Mesenchymal stem cell (in vitro differentiated cells and primary cell): Measurements from ENCODE around the gene RYR2.

Experiments
- DNase-seq: peaks from one replicate; pipeline ENCODE4 v3.0.0-alpha.2; 2013
- H2AFZ ChIP-seq: one replicate; pipeline ENCODE4 v1.6.1; 2013; ENCODE audit warnings: low read depth, mild to moderate bottlenecking, control low read depth, inconsistent platforms, low read length, moderate library complexity
- H2AK5ac ChIP-seq: 2 replicates; pipeline ENCODE4 v1.6.1; 2013; ENCODE audit warnings: low read length, moderate library complexity, mild to moderate bottlenecking, inconsistent platforms; ENCODE audit not compliant: severe bottlenecking
- H2BK120ac ChIP-seq: one replicate; pipeline ENCODE4 v1.6.1; 2013; ENCODE audit warnings: low read depth, mild to moderate bottlenecking, inconsistent platforms, low read length, moderate library complexity
- H2BK12ac ChIP-seq, 2 experiments: one replicate each; pipeline ENCODE4 v1.6.1; 2013; ENCODE audit warnings: inconsistent platforms in 2 of 2, low read length in 2 of 2, mild to moderate bottlenecking in 2 of 2, moderate library complexity in 2 of 2, control low read depth in 1 of 2
- H2BK15ac ChIP-seq: one replicate; pipeline ENCODE4 v1.6.1; 2013; ENCODE audit warnings: mild to moderate bottlenecking, low read depth, inconsistent platforms; ENCODE audit not compliant: poor library complexity, severe bottlenecking
- H2BK5ac ChIP-seq: 2 replicates; pipeline ENCODE4 v1.6.1; 2013; ENCODE audit warnings: low read depth, mild to moderate bottlenecking, low read length, control low read depth, inconsistent platforms; ENCODE audit not compliant: poor library complexity, severe bottlenecking
- H3K14ac ChIP-seq, 2 experiments: one replicate each; pipeline ENCODE4 v1.6.1; 2013; ENCODE audit warnings: inconsistent platforms in 2 of 2, low read length in 2 of 2, control low read depth in 1 of 2, mild to moderate bottlenecking in 1 of 2, moderate library complexity in 1 of 2
- H3K18ac ChIP-seq, 2 experiments: one replicate each; pipeline ENCODE4 v1.6.1; 2013; ENCODE audit warnings: inconsistent platforms in 2 of 2, low read length in 2 of 2, control low read depth in 1 of 2, low read depth in 1 of 2, mild to moderate bottlenecking in 1 of 2
- H3K23ac ChIP-seq, 2 experiments: one replicate each; pipeline ENCODE4 v1.6.1; 2013; ENCODE audit warnings: inconsistent platforms in 2 of 2, low read length in 2 of 2, mild to moderate bottlenecking in 2 of 2, moderate library complexity in 2 of 2, control low read depth in 1 of 2
- H3K27ac ChIP-seq: 2 replicates; pipeline ENCODE4 v1.5.1; 2013; ENCODE audit warnings: mild to moderate bottlenecking, moderate library complexity, low read length, control low read depth, inconsistent platforms; ENCODE audit not compliant: poor library complexity, severe bottlenecking
- H3K27me3 ChIP-seq, 2 experiments: 2 replicates each; pipeline versions ENCODE4 v1.6.1 to v1.7.0; 2013; ENCODE audit warnings: low read length in 2 of 2, mild to moderate bottlenecking in 2 of 2, moderate library complexity in 2 of 2, control low read depth in 1 of 2, inconsistent platforms in 1 of 2; ENCODE audit not compliant: control insufficient read depth in 1 of 2, insufficient read depth in 1 of 2
- H3K36me3 ChIP-seq, 2 experiments: 2 replicates each; pipeline versions ENCODE4 v1.6.1 to v1.7.0; 2013; ENCODE audit warnings: low read length in 2 of 2, control low read depth in 1 of 2, inconsistent platforms in 1 of 2, low read depth in 1 of 2, mild to moderate bottlenecking in 1 of 2; ENCODE audit not compliant: insufficient read depth in 2 of 2, control insufficient read depth in 1 of 2
- H3K4ac ChIP-seq, 2 experiments: one replicate each; pipeline ENCODE4 v1.6.1; 2013; ENCODE audit warnings: inconsistent platforms in 2 of 2, low read length in 2 of 2, mild to moderate bottlenecking in 2 of 2, moderate library complexity in 2 of 2, control low read depth in 1 of 2, low read depth in 1 of 2
- H3K4me1 ChIP-seq: 2 replicates; pipeline ENCODE4 v1.6.1; 2013; ENCODE audit warnings: low read depth, low read length, control low read depth; ENCODE audit not compliant: control insufficient read depth, insufficient read depth
- H3K4me2 ChIP-seq: 2 replicates; pipeline ENCODE4 v1.6.1; 2013; ENCODE audit warnings: low read length, mild to moderate bottlenecking, inconsistent platforms; ENCODE audit not compliant: poor library complexity, severe bottlenecking
- H3K4me3 ChIP-seq, 2 experiments: 2 replicates each; pipeline versions ENCODE4 v1.5.1 to v1.7.0; 2013; ENCODE audit warnings: low read length in 2 of 2, mild to moderate bottlenecking in 2 of 2, control low read depth in 1 of 2, low read depth in 1 of 2; ENCODE audit not compliant: insufficient read depth in 1 of 2
- H3K79me1 ChIP-seq: replicated peaks from 2 replicates; pipeline ENCODE4 v1.6.1; 2013; ENCODE audit warnings: mild to moderate bottlenecking, control low read depth, low read length, inconsistent platforms; ENCODE audit not compliant: poor library complexity, severe bottlenecking
- H3K9ac ChIP-seq: 2 replicates; pipeline ENCODE4 v1.7.0; 2013; ENCODE audit warnings: mild to moderate bottlenecking, low read length, moderate library complexity
- H3K9me3 ChIP-seq: 2 replicates; pipeline ENCODE4 v1.7.0; 2013; ENCODE audit warnings: mild to moderate bottlenecking, low read length; ENCODE audit not compliant: control insufficient read depth
- H4K8ac ChIP-seq: one replicate; pipeline ENCODE4 v1.6.1; 2013; ENCODE audit warnings: inconsistent platforms, mild to moderate bottlenecking, low read length, moderate library complexity
- H4K91ac ChIP-seq: one replicate; pipeline ENCODE4 v1.6.1; 2013; ENCODE audit warnings: mild to moderate bottlenecking, low read length, inconsistent platforms
- WGBS: methylation state at CpG from one replicate; pipeline ENCODE4 v1.1.7; 2013; ENCODE audit warnings: mixed read lengths; 5-methylcytosine and 5-hydroxymethylcytosine counted together

The RYR2 gene

DNA sequence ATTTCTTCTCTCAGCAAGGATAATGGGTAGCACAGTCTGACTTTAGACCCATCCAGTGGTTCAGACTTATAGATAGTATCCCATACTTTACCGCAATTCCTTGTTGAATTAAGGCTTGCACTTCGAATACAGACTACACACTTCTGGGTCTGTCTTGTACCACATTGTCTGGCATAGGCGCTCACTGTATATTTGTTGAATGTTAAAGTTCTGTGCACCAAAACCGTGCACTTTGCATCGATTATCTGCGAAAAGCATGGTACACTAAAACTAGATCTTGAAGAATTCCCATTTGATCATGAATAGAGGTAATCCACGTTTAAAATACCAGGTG lies 556 bp upstream of the RYR2 start:
- Histone ChIP-seq H2BK120ac (no peak overlapping the region), H3K4me1 (peaks cover 16% of the 10 kb centered on the region), H3K36me3 (no peaks in the 10 kb centered on the region), H3K9ac (no peak overlapping the region), H2AK5ac (no peak overlapping the region), H2BK12ac (no peak overlapping the region), H3K4me2 (no peak overlapping the region), H3K27me3 (peaks cover 40 to 49% of the 10 kb centered on the region in 2 experiments), H4K91ac (no peak overlapping the region), H3K27ac (no peak overlapping the region), H3K23ac (no peak overlapping the region), H3K14ac (no peak overlapping the region), H3K18ac (no peak overlapping the region), H2BK5ac (no peak overlapping the region), H3K9me3 (no peaks in the 10 kb centered on the region), H4K8ac (no peak overlapping the region), H3K4ac (no peak overlapping the region), H2BK15ac (no peak overlapping the region), H3K4me3 (no peak overlapping the region), H2AFZ (no peak overlapping the region), H3K79me1 (no peaks in the 10 kb centered on the region)
- DNase-seq = no peak
- 41% methylated on average over 7 of the region's 7 CpGs for WGBS

DNA sequence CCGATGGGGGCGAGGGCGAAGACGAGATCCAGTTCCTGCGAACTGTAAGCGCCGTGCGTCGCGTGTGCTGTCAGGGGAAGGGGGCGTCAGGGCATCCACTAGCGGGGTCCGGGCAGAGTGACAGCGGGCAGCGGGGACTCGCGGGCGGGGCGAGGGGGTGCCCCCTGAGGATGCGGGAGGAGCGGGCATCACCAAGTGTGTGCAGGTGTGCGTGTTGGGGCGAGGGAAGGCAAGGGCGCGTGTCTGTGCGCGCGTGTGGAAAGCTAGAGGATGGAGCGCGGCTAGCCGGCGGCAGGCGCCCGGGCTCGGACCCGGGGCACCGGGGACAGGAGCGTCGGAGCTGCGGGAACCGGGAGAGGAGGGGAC lies 525 bp downstream of the RYR2 start:
- Histone ChIP-seq H3K4me1 (peaks cover 16% of the 10 kb centered on the region), H3K23ac (no peak overlapping the region), H3K14ac (no peak overlapping the region), H2AFZ (no peak overlapping the region), H3K27ac (no peak overlapping the region), H4K8ac (no peak overlapping the region), H2BK120ac (no peak overlapping the region), H3K9ac (no peak overlapping the region), H2AK5ac (no peak overlapping the region), H3K36me3 (no peaks in the 10 kb centered on the region), H2BK5ac (no peak overlapping the region), H3K9me3 (no peaks in the 10 kb centered on the region), H3K18ac (no peak overlapping the region), H3K4me2 (peak overlapping the region; percentile 83), H2BK15ac (no peak overlapping the region), H3K79me1 (no peaks in the 10 kb centered on the region), H4K91ac (no peak overlapping the region), H3K4me3 (peak overlapping the region in 1 of 2 experiments; percentile 4), H2BK12ac (no peak overlapping the region), H3K27me3 (peaks cover 45 to 49% of the 10 kb centered on the region in 2 experiments), H3K4ac (no peak overlapping the region)
- 1% methylated on average over 31 of the region's 41 CpGs for WGBS
- no peak for DNase-seq

DNA sequence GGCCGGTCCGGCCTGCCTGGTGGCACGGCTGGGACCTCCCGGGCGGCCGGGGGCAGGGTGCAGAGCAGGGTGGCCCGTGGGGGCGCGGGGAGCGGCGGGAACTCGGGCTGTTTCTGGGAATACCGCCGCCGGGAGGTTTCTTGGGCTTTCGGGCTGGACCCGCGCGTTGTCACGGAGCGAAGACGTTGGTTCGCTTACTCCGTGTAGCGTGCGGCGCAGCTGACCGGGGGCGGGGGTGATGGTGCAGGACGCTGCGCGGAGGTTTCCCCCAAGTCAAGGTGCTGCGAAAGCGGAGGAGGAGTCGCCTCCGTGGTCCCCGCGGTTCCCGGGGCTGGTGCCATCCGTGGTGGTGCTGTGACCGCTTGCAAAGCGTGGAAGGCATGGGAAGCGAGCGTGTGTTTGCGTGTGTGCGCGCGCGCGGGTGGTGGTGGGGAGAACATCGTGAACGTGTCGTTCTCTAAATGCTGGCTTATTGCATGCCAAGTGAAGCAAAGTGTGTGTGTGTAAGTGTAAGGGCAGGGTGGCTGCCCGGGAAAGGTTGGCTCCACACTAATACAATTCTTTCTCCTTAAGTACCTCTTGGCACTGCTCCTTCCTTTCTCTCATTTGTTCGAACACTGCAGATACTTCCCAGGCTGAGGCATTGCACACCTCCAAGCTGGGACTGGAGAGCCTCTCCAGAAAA lies 1.1 kb downstream of the RYR2 start:
- Histone ChIP-seq H3K9ac (no peak overlapping the region), H3K18ac (no peak overlapping the region), H2AK5ac (no peak overlapping the region), H2BK120ac (no peak overlapping the region), H3K23ac (no peak overlapping the region), H2BK5ac (no peak overlapping the region), H3K36me3 (no peaks in the 10 kb centered on the region), H3K4ac (no peak overlapping the region), H2AFZ (no peak overlapping the region), H4K8ac (no peak overlapping the region), H3K27ac (no peak overlapping the region), H3K79me1 (no peaks in the 10 kb centered on the region), H3K27me3 (peaks cover 49% of the 10 kb centered on the region in 2 experiments), H2BK12ac (no peak overlapping the region), H3K4me1 (peaks cover 16% of the 10 kb centered on the region), H3K9me3 (peaks cover under 1% of the 10 kb centered on the region), H3K14ac (no peak overlapping the region), H3K4me3 (no peak overlapping the region), H3K4me2 (no peak overlapping the region), H4K91ac (no peak overlapping the region), H2BK15ac (no peak overlapping the region)
- DNase-seq = peak; percentile 1
- WGBS = 1% methylated on average over 41 of the region's 55 CpGs

DNA sequence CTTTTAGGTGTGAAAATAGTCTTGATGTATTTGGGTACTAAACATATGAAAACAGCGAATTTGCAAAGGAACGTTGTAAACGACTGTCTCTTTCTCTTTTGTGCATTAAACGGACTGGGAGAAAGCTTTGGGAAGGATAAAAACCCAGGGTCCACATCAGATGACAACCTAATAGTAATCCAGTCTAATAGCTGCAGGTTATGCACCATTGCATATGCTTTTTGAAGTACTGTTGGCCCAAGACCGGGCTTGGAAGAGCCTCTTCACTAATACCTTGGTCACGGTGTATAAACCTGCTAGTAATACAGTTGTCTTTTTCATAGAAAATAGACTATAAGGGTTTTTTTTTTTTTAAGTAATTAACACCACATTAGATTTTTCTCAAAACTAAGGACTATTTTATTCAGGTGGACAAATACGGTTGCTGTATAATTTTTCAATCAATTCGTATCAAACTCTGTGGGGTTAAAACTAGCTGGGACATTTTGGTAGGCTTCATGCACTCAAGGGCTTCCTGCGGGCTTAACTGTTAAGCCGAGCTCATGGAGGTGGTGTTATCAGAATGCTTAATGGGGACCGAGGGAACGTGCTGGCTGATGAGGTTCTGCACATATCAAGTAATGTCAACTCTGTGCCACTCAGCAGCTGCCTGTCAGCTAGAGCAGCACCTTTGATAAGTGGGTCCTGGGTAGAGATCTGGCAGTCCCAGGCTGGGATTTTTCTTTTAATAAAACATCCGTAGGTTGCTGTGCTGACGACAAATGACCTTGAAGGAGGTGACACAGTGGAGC lies 2.1 kb downstream of the RYR2 start:
- H2AK5ac ChIP-seq = no peak overlapping the region
- H3K9ac ChIP-seq = no peak overlapping the region
- no peak overlapping the region for H3K18ac ChIP-seq
- H3K9me3 ChIP-seq = peaks cover 4% of the 10 kb centered on the region
- H3K27me3 ChIP-seq = peaks cover 49 to 50% of the 10 kb centered on the region in 2 experiments
- H2BK5ac ChIP-seq = no peak overlapping the region
- no peak for DNase-seq
- no peak overlapping the region for H2BK120ac ChIP-seq
- 9% methylated on average over 9 of the region's 14 CpGs for WGBS
- H3K4me3 ChIP-seq = no peak overlapping the region
- no peak overlapping the region for H4K8ac ChIP-seq
- H3K14ac ChIP-seq = no peak overlapping the region
- H2BK15ac ChIP-seq = no peak overlapping the region
- H3K36me3 ChIP-seq = no peaks in the 10 kb centered on the region
- H3K4me1 ChIP-seq = peaks cover 16% of the 10 kb centered on the region
- H2BK12ac ChIP-seq = no peak overlapping the region
- H3K79me1 ChIP-seq = no peaks in the 10 kb centered on the region
- H3K27ac ChIP-seq = no peak overlapping the region
- no peak overlapping the region for H4K91ac ChIP-seq
- peak overlapping the region; percentile 23 for H2AFZ ChIP-seq
- no peak overlapping the region for H3K4me2 ChIP-seq
- no peak overlapping the region for H3K23ac ChIP-seq
- H3K4ac ChIP-seq = no peak overlapping the region
